GM19043 (cell line): ENCODE measurements around the gene DEFB123.

Source experiments
- ATAC-seq: cut with Tn5 transposase; IDR thresholded peaks from one replicate; pipeline ENCODE4 v1.9.1; 2021; ENCODE audit warnings: low read depth; ENCODE audit not compliant: unreplicated experiment

DEFB123 gene

GRCh38 chr20:31473331-31474096 is 33.1 kb downstream of the DEFB123 start:
- ATAC-seq = no peak

GRCh38 chr20:31474097-31474436 is 33.6 kb downstream of the DEFB123 start:
- ATAC-seq = no peak

GRCh38 chr20:31474758-31475427 is 34.5 kb downstream of the DEFB123 start, which contains the start of the genes DEFB124 and REM1:
Gene DEFB124, minus strand, starts transcription at chr20:31475127. Its CDS starts 2,114 bp downstream, at chr20:31473013.
Gene REM1, plus strand, starts transcription at chr20:31475288. Its CDS starts 1,158 bp downstream, at chr20:31476446.
- no peak for ATAC-seq

- no peak for ATAC-seq
These were observed 35.3 kb downstream of the DEFB123 start for GRCh38 chr20:31475472-31476293.

- ATAC-seq = no peak
These were observed 35.8 kb downstream of the DEFB123 start for GRCh38 chr20:31476294-31476585.

- ATAC-seq = no peak
These were observed 36.3 kb downstream of the DEFB123 start for GRCh38 chr20:31476643-31477215.

- ATAC-seq = no peak
These were observed 43.6 kb downstream of the DEFB123 start for GRCh38 chr20:31484001-31484400.

GRCh38 chr20:31485450-31486339 is 45.3 kb downstream of the DEFB123 start:
- no peak for ATAC-seq

GRCh38 chr20:31488115-31488514 is 47.7 kb downstream of the DEFB123 start:
- ATAC-seq = no peak

GRCh38 chr20:31489152-31489551 is 48.7 kb downstream of the DEFB123 start:
- ATAC-seq = no peak

- no peak for ATAC-seq
These were observed 50.3 kb downstream of the DEFB123 start for GRCh38 chr20:31490752-31491151.

- ATAC-seq = no peak
These were observed 53.7 kb downstream of the DEFB123 start for GRCh38 chr20:31494131-31494530.

- no peak for ATAC-seq
These were observed 56.4 kb downstream of the DEFB123 start for GRCh38 chr20:31496761-31497295.

- ATAC-seq = no peak
These were observed 57.6 kb downstream of the DEFB123 start for GRCh38 chr20:31497838-31498540.
